GM19193 (cell line): ENCODE results near the gene RIPOR3.

ENCODE experiments used
- POLR2A ChIP-seq: IDR thresholded peaks from 4 replicates; pipeline ENCODE4 v1.6.1; 2011; ENCODE audit not compliant: insufficient read depth, insufficient read length; ENCODE audit errors: extremely low read depth

RIPOR3 gene

GRCh38 chr20:50694379-50695134 is 3.2 kb upstream of the RIPOR3 start:
- no peak for TF ChIP-seq POLR2A

- no peak for TF ChIP-seq POLR2A
Measured at GRCh38 chr20:50693001-50693400, 1.7 kb upstream of the RIPOR3 start.

GRCh38 chr20:50692552-50692933 is 1.2 kb upstream of the RIPOR3 start:
- TF ChIP-seq POLR2A: no peak

- TF ChIP-seq POLR2A: no peak
Measured at GRCh38 chr20:50691573-50692551, 520 bp upstream of the RIPOR3 start.

GRCh38 chr20:50689864-50690649 is 1.3 kb downstream of the RIPOR3 start:
- TF ChIP-seq POLR2A: no peak

- no peak for TF ChIP-seq POLR2A
Measured at GRCh38 chr20:50688256-50688975, 2.9 kb downstream of the RIPOR3 start.

GRCh38 chr20:50686821-50687220 is 4.5 kb downstream of the RIPOR3 start:
- TF ChIP-seq POLR2A: no peak

GRCh38 chr20:50683570-50683969 is 7.8 kb downstream of the RIPOR3 start:
- no peak for TF ChIP-seq POLR2A

GRCh38 chr20:50682947-50683530 is 8.3 kb downstream of the RIPOR3 start:
- TF ChIP-seq POLR2A: no peak

- TF ChIP-seq POLR2A: no peak
Measured at GRCh38 chr20:50682065-50682464, 9.3 kb downstream of the RIPOR3 start.

GRCh38 chr20:50681359-50682064 is 9.8 kb downstream of the RIPOR3 start:
- TF ChIP-seq POLR2A: no peak

GRCh38 chr20:50680105-50680960 is 11.0 kb downstream of the RIPOR3 start:
- no peak for TF ChIP-seq POLR2A

- TF ChIP-seq POLR2A: no peak
Measured at GRCh38 chr20:50679753-50680104, 11.6 kb downstream of the RIPOR3 start.
